Bronchial epithelial cell (primary cell): ENCODE data around the gene ZNF771. TPM values are rescaled to one million over a fixed set of nuclear protein-coding genes. Genes with fewer than 3 reads are reported as not detected.

Source experiments
- DNase-seq: peaks from one replicate; pipeline ENCODE4 v3.0.0-alpha.2; 2010; ENCODE audit warnings: low read depth
- FAIRE-seq: peaks from 2 replicates; lab custom pipeline; 2011; peaks lifted over from hg19 to GRCh38; lab: Jason Lieb, UNC
- H3K27me3 ChIP-seq: 2 replicates; pipeline ENCODE4 v1.5.1; 2011; ENCODE audit warnings: low read length; ENCODE audit not compliant: control insufficient read depth, insufficient read depth
- H3K36me3 ChIP-seq: 2 replicates; pipeline ENCODE4 v1.5.1; 2011; ENCODE audit warnings: low read length; ENCODE audit not compliant: control insufficient read depth, insufficient read depth
- H3K4me3 ChIP-seq: 2 replicates; pipeline ENCODE4 v1.5.1; 2011; ENCODE audit warnings: mild to moderate bottlenecking, low read depth, low read length, control low read depth
- CTCF ChIP-seq: IDR thresholded peaks from 2 replicates; pipeline ENCODE4 v1.5.1; 2011; ENCODE audit warnings: mild to moderate bottlenecking, moderate library complexity, low read length, control low read depth, inconsistent platforms; ENCODE audit not compliant: insufficient read depth, severe bottlenecking
- total RNA-seq: library from RNA; depleted of rRNA; stranded (reverse); fragments of >200 nt; gene quantifications from 2 replicates; pipeline ENCODE4 v1.2.1, GENCODE V29; 2014

ZNF771 gene
- total RNA-seq, 1 donor from 2014 or later, result 10.0 TPM

- Histone ChIP-seq H3K27me3 (no peaks in the 10 kb centered on the region), H3K4me3 (no peak overlapping the region), H3K36me3 (peaks cover 21% of the 10 kb centered on the region)
- no peak for FAIRE-seq
- no peak for TF ChIP-seq CTCF
- DNase-seq, result no peak
Observed at GRCh38 chr16:30361180-30361579, 46.2 kb upstream of the ZNF771 start.

GRCh38 chr16:30365200-30365599, 42.2 kb upstream of the ZNF771 start:
- Histone ChIP-seq H3K36me3 (peaks cover 19% of the 10 kb centered on the region), H3K27me3 (no peaks in the 10 kb centered on the region), H3K4me3 (no peak overlapping the region)
- DNase-seq (no peak), FAIRE-seq (no peak)
- no peak for TF ChIP-seq CTCF

GRCh38 chr16:30366511-30366910, 40.9 kb upstream of the ZNF771 start:
- no peak for TF ChIP-seq CTCF
- Histone ChIP-seq H3K4me3 (no peak overlapping the region), H3K36me3 (peaks cover 17% of the 10 kb centered on the region), H3K27me3 (no peaks in the 10 kb centered on the region)
- no peak for FAIRE-seq
- peak; percentile 74 for DNase-seq

- Histone ChIP-seq H3K4me3 (peak overlapping the region; percentile 66), H3K36me3 (peaks cover 15% of the 10 kb centered on the region), H3K27me3 (no peaks in the 10 kb centered on the region)
- no peak for TF ChIP-seq CTCF
- DNase-seq (no peak), FAIRE-seq (no peak)
Observed at GRCh38 chr16:30367349-30368009, 39.9 kb upstream of the ZNF771 start.

GRCh38 chr16:30368122-30368791, 39.1 kb upstream of the ZNF771 start:
- FAIRE-seq (no peak), DNase-seq (peak; percentile 62)
- Histone ChIP-seq H3K27me3 (no peaks in the 10 kb centered on the region), H3K4me3 (peak overlapping the region; percentile 66), H3K36me3 (peaks cover 11% of the 10 kb centered on the region)
- no peak for TF ChIP-seq CTCF
